Medulla oblongata (tissue), 1 donor: ENCODE data around the gene BCL2.

Source experiments
- DNase-seq: peaks from one replicate; pipeline ENCODE4 v3.0.0-alpha.2; 2015; ENCODE audit errors: extremely low spot score

The BCL2 gene

DNA sequence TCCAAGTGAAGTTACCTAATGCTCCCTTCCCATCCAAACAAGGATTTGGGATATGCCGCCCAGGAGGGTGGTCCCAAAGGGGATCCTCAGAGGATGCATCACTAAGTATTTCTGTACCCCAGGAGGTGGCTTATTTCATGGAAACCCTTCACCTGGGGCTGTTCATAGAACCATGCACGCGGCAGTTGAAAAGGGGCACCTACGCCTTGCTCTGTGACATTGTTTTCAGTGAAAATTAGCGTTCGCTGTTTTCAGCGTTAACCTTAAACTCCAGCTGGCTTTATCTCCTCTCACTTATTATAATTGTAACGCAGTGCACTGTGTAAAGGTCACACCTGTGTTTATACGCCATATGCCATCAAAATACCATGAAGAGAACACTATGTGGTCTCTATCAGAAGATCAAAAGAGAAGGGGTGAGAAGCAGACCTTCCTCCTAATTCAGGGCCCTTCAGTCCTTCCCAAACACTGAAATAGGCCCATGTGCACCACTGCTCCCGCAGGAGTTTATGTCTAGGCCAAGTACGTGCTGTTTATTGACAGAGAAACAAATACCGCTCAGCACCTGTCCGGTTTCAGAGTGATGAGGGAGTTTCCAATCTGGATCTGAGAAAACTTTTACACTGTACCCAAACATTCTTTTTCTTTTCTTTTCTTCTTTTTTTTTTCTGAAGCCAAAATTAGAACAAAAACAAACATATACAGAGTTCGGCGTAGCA is 162.1 kb downstream of the BCL2 start:
- DNase-seq = no peak

DNA sequence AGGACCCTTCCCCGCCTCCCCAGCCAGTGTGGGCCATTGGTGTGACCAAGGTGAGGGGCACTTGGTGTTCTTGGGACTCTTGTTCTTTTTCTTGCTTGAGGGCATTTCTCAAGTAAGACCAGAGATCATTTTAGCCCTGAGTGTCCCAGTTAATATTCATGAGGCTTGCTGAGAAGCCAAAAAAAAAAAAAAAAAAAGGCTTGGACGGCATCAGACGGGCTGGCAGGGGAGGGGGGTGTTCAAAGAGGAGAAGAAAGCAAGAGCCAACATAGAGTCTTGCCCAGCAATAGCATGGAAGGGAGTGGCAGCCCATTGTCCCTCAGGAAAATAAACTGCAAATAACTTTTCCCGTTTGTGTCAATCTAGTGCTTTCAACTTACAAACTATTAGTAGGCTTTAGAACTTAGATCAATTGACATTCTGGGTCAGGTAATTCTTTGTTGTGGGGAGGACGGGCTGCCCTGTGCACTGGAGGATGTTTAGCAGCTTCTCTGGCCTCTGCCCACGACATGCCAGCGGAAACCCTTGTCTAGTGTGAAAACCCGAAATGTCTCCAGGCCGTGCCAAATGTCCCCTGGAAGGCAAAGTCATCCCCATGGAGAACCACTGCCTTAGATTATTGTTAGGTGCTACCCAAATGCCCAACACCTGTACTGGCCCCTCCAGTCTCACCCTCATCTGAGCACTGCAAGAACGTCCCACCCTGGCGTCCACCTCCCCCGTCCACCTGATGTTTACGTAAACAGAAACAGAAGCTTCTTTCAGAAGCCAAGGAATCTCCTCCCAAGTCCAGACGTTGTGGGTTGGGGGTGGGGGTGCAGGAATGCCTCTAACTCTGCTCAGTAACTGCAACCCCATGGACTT is 163.4 kb downstream of the BCL2 start:
- DNase-seq = no peak

DNA sequence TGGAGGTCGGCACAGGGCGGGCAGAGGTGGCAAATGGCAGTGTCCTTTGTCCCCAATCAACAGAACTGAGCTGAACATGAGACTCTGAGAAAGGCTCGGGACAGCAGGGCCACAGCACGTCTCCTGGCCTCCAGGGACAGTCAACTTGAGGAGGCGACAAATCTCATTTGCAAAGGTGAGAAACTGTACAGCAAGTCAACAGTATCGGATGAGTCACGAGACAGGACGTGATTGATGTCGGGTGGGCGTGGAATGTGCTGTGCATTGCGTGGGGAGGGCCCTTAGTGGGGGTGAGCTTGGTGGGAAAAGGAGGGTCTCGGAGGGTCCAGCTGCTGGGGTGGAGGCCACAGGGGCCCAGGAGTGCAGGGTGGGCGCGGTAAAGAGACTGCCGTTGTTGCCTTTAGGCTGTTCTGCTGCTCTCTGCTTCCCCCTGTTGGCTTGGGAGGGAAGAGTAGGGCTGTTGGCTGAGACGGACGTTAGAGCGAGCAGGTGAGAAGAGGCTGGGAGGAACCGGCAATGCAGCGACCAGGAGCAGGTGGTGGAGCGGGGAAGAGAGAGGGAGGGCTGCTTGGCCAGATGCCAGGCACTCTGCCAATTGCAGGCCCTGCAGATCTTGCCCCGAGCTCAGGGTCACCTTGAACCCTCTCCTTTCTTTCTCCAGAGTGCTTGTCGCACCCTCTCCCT is 164.3 kb downstream of the BCL2 start:
- peak; percentile 74 for DNase-seq

DNA sequence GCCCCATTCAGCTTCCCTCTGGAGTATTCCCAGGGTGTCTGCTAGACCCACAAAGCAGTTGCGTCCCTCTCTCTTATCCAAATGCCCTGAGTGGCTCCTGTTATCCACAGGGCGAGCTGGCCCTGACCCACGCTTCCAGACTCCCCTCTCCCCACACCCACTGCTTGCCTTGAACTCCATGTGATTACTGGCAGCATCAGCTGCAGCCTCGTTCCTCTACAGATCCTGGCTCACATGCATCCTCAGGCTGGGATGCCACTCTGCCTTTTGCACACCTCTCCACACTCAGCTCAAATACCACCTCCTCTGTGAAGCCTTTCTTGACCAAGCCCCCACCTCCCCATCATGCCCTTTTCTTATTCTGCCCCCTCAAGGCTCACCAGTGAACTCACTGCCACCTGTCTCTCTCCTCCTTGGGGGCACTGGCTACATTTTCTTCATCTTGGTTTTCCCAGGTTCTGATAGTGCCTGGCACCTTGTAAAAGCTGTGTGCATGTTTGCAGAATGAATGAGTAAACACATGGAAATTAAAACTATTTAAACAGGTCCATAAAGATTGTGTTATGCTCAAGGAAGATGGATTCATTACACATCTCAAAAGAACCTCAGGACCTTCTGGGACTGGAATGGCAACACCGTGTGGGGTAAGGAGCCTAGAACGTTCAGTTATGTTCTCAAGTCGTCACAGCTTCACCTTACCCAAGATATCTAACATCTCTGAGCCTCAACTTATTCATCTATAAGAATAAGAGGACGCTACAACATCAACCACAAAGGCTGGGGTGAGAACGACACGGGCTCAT is 165.0 kb downstream of the BCL2 start:
- no peak for DNase-seq

DNA sequence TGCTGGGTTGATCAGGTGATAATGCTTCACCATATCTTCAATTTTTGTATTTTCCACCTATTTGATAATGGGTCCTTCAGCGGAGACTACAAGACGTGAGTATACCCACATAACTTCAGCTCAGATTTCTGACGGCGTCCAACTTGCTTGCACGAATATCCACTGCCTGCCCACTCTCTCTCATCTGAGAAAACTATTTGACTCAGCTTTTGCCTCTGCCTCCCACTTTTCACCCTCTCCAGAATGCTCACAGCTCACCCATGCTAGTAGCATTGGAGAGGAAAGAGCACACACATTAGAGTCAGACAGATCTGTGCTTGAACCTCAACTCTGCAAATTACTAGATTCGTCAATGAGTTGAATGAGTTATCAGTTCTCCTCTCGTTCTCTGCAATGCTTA is 166.8 kb downstream of the BCL2 start:
- no peak for DNase-seq

DNA sequence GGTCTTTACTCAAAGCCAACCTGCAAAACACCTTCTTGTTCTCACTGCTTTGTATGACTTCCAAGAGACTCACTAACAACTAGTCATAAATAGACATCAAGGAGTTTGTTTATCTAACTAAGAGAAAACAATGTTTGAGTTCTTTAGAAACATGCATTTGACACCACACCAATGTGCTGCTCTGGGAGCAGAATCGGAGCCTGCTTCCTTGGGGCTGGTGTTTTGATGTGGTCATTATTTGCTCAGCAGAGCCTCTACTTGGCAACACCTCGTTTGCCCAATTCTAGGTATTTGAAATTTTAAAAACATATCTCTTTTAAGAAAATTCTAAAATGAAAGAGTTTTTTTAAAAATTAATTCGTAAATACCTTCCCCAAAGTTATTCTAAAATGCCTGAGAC is 167.5 kb downstream of the BCL2 start:
- DNase-seq = no peak

DNA sequence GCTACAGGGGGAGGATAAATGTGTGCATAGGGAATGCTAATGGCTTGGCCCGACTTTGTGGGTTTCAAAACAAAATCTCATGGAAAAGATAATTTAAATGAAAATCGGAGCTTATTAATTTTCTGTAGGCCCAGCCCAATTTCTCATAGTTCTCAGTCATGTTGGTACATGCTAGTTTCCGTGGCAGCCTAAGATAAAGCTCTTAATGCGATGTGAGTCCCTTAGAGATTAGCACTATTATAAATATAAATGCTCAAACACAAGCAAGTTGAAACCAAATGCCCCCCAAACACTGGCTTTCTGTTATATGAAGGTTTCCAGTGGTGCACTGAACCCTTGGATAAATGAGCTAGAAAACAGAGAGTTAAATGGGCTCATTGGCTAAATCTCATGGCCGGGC is 168.0 kb downstream of the BCL2 start:
- DNase-seq = no peak

DNA sequence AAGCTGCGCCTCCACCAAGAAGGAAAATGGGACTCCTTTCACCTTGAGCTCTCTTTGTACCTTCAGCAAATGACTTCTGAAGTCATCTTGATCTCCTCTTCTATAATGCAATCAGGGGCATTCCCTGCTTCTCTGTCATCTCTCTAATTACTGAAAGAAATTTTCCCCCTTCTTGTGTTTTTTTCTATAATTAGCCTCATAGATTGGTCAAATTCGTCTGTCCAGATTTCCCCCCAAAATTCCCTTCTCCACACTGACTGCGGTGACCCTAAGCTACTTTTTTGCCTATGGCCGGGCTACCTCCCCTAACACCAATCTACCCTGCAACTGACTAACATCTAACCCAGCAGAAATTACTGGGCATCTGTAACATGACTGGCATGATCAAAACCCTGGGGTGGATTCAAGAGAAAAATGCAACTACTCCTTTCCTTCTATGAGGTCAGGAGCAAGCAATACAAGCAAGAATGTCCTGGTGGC is 168.6 kb downstream of the BCL2 start:
- no peak for DNase-seq

DNA sequence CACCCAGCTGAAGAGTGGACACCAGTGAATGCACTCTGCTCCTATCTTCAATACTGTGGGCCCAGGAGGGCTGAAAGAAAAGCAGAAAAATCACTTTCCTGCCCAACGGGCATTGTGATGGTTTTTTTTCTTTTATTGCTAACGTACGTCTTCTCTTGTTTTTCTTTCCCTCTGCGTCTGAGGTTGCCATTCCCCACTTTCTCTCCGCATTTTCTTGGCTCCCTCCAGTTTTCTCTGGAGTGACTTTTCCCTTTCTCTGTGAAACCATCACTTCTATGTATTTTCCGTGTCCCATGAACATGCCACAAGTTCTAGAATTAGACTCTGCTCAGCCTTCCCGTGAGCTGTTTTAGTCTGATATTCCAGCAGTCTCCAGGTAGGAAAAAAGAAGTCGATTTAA is 169.2 kb downstream of the BCL2 start:
- no peak for DNase-seq

DNA sequence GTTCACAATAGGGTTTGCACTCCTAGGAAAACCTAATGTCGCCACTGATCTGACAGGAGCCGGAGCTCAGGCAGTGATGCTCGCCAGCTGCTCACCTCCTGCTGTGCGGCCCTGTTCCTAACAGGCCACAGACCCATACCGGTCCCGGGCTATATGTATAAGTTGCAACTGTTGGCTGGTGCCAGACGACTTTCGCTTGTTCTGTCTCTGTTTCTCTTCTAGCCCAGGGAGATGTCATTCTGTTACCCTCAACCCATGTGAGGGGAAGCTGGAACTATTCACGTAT is 170.3 kb downstream of the BCL2 start:
- DNase-seq = no peak

DNA sequence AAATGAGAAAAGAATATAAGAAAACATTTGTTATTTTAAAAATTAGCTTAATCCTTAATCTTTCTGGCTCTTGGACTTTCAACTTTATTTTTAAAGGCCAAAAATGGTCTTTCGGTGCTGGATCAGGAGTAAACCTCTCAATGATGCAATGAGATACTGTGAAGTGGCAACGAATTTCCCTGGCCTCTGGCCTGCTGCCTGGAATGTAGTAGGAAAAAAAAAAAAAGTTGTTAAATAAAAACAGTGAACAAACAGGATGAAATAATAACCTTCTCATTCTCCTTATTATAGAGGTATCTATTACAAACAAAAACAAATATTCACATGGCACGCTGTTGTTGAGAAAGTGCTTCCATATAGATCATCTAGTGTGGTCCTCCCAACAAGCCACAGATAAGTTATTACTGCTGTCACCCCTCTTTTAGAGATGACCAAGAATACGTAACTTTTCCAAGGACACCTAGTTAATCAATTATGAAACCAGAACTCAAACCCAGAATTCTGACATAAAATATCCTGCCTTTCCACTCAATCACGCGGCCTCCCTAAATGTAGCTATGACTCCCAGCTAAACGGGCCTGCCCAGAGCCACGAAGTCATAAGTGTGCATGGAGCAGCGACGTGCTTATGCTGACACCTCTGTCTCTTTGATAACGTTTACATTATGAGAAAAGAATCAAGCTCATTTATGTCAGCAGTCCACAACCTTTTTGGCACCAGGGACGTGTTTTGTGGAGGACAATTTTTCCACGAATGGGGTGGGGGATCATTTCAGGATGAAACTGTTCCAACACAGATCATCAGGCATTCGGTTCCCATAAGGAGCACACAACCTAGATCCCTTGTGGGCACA is 170.9 kb downstream of the BCL2 start:
- DNase-seq = no peak

DNA sequence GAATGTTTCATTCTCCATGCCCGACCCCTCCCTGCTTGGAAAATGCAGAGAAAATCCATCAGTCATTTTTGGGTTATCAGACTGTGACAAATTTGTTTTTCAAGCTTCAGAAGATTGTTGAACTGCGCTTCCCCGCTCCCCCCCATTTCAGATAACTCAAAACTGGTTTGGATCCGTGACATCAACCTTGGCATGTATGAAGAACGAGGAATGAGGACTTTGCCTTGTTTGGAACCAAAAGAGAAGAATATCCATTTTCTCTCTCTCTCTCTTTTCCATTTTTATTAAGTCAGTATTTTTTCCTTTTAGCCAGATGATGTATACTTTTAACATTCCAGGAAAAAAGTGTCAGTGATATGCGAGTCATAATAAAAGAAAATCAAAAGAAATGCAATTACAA is 171.6 kb downstream of the BCL2 start:
- no peak for DNase-seq

DNA sequence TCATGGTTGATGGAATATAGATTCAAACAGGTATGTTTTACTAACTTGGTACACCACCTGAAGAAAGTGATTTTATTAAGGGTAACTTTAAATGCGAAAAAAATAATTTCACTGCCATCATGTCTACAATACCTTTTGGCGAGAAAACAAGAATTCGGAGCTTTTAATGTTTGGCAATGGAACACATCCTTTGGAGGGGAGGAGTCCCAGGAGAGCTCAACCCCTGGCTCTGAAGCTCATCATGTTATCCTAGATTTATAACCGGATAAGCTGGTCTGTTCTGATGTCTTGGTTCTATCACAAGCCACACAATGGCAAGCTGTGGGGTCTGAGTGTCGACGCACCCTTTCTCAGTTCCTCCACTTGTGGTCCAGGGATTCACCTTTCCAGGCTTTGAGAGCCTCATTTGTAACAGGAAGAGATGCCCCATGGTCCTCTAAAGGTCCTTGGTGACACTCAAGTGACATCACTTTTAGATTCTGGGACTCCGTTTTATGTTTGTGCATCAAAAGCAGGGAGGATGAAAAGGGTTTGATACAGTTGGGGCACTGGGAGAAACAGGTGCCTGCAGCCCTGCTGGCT is 172.7 kb downstream of the BCL2 start:
- DNase-seq = no peak

DNA sequence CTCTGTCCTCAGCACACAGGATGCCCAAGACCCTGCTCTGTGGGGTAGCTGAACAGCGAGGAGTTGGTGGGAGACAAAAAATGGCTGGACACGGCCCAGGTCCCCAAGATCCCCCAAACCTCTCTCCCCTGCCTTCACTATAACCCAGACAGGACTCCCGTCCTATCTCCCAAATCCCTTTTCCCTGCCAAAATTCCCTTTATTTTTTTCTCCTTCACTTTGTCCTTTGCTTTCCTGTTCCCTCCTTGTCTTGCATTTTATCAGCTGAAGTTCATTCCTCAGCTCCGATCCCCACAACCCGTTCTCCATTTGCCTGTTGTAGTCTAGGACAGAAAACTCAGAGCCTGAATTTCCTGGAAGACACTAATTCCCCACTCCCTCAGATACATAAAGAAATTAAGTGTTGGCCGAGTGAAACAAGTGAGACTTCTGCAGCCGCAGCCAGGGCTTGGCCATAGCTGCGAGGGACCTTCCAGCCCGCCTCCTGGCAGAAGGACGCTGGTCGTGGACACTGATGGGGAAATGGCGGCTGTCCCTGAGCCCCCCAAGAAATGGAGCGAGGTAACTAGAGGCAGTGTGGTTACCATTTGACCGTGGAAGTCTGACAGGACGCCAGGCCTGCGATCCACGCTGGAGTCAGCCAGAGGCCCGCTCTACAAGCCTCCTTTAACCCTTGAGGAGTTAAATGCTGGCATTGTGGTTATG is 173.6 kb downstream of the BCL2 start:
- no peak for DNase-seq

DNA sequence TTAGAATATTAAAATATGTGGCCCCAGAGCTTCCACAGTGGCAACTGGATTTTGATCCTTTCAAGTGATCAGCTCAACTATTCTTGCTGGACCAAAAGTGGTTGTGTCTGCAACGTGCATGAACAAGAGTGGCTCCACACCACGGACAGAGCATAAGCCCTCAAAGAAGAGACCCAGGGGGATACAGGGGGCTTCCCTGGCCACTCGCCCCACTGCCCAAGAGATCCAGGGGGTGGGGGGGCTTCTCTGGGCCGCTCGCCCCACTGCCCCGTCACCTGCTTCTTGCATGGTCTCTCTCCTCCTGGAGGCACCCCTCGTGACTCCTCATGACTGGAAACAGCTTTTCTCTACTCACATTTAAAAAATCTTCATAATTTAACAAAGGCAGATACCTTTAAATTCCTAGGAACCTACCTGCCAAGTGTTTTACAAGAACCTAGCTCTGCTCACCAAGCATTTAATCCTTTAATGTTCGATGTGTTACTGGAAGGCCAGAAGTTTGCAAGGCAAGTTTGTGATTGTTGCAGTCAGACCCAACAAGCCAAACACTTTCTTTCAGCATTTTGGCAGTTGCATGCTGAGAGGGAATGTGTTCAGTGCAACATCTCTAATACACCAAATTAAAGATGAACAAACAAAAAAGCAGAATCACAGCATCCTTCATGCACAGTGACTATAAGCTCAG is 174.3 kb downstream of the BCL2 start:
- DNase-seq = no peak

DNA sequence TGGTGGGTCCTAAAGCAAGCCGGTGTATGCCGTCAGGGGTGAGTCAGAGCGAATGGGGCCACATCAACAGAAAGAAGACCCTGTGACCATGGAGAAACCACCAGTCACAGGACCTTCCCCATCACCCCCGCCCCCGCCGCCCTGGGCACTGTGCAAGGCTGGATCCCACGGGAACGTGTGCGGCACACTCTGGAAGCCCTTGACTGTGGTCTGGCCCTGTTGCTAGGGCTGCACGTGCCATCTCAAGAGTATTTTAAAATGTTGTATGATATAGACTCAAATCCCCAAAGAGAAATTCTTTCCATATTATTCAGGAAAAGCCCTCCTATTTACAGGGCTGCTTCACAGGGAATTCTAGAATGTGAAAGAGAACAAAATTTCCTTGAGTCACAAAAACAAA is 174.8 kb downstream of the BCL2 start:
- no peak for DNase-seq

DNA sequence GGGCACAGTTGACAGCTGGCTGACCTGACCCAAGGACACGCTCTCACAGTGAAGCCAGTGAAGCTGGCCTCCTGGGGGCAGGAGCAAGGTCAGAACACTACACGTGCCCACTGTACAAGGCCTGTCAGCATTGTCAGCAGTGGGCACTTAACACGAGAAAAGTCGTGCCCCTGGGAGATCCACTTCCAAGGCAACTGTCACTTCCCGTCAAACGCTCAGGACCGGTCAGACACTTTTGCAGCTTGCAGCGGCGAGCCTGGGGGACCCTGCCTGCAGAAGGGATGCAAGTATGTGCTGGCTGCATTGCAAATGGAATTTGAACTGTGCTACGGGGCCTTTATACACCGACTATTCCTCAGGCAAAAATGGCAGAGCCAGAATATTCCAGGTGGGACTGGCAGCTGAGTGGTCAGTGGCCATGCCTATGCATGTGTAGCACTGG is 176.2 kb downstream of the BCL2 start:
- DNase-seq = no peak

DNA sequence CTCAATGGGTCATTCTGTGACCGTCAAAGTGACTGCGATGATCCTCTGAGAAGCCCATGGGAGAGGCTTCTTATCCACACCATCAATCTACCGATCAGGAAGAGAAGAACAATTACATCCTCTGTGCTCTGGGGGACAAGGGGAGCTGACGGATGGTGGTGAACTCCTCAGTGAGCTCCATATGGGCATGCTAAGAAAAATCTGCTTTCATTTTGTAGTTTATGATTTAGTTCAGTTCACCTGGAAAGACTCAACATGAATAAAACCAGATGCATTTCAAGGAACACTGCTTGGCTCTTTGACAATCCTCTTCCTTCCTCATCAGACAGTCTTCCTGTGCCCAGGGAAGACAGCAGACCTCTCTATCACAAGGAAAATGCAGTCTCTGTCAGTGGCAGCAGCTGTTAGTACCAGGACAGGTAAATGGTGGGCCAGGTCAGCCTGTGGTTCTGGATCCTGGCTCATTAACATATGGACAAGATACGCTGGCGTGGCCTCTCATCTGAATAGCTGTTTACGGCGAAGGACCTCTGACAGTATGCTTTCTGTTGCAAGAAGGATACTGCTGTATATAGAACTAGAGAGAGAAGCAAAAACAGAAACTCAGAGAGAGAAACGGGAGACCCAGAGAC is 176.9 kb downstream of the BCL2 start:
- DNase-seq = no peak

DNA sequence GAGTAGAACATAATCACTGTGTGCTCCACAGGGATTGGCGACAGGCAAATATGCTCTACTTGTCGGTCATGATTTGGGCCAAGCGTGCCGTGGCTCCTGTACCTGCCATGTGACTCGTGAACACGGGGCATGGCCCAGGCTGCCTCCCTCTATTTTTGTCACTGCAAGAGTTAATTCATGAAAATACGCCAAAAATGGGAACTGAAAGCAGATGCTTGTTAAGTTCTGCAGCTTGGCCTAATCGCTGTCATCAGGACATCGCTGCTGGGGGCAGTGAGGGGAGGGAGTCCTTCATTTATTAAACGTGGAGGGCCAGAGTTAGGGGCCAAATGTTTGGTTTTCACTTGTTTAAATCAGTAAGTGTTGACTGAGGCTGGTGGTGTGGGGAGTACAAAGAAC is 177.8 kb downstream of the BCL2 start:
- DNase-seq = no peak
